Stimulated activated CD8-positive, alpha-beta memory T cell treated with anti-CD3 and anti-CD28 coated beads, Interleukin-12 subunit alpha, Interleukin-12 subunit beta, amount 100 ng/mL, for 24 hours (primary cell): Measurements from ENCODE around the gene BCL7A.

Experiments used
- DNase-seq: peaks from one replicate; pipeline ENCODE4 v3.0.0-alpha.2; 2020; ENCODE audit errors: extremely low read depth

The BCL7A gene

DNA sequence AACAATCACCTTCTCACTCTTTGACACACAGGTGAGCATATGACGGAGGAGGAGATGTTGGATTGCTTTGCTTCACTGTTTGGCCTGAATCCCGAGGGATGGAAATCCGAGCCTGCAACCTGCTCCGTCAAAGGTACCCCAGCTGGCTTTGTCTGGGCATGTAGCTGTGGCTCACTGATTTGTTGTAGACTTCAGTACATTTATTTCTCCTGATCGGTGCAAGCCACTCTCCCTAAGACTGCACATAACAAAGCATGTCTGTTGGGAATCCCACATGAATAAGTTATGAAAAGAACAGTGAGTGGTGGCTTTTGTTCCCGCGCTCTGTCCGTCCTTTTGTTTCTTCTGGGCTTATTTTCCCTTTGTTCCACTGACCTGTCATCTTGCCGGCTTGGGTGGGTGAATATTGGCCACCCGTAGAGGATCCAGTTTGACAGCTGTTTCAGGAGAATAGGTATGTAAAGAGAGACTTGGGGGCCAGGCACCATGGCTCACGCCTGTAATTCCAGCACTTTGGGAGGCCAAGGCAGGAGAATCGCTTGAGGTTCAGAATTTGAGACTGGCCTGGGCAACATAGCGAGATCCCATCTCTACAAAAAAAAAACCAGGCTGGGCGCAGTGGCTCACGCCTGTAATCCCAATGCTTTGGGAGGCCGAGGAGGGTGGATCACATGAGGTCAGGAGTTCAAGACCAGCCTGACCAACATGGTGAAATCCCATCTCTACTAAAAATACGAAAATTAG lies 20.0 kb upstream of the BCL7A start:
- DNase-seq = no peak

DNA sequence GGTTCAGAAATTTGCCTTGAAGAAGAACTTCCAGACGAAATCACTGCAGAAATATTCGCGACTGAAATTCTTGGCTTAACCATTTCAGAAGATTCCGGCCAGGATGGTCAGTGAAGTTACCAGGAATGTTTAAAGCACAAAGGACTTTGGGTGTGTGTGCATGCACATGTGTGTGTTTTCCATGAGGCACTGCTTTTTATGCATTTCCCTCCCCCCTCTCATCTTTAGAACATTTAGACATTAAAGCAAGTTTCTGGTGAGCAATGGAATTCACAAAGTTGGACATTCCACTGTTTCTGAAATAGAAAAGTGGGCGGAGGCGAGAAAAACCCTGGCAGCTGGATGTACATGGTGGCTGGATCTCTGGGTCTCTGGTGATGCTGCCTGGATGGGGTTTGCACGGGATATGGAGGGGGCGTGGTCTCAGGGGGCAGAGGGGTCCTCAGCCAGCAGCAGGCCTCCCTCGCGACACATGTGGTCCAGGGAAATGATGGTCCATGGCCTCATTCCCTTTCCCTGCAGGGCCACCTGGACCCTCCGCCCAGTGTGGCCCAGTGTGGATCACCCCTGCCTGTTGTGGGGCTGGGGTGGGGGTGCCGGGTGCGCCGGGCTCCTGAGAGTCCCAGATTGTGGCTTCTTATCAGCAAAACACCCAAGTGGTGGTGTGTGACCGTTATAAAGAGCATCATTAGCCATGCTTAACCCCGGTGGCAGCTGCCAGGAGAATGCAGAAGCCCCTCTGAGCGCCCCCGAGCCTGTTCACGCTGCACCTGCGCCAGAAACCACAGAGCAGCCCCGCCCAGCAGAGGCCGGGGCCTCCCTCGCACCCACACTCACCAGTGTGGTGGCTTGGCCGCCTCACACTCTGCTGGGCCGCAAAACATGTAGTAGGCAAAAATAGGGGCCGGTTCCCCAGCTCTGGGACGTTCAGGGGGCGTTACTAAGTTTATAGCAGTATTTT lies 17.8 kb upstream of the BCL7A start:
- no peak for DNase-seq

DNA sequence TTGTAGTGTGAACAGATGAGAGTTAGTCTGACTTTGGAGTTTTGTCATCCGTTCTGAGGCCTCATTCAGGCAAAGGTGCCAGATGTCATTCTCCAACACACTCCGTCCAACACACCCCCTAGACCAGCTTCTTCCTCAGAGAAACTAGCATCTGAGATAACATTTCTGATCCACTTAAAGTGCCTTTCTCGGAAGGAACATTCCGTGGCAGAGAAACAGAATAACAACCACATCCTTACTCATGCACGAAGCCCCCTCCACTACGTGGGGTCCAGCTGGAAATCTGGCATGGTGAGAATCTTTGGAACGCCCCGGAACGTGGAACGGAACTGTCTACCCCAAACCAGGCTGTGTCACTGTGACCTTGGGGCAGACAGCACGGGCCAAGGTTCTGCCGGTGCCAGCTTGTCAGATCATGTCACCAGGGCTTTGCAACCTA lies 17.0 kb upstream of the BCL7A start:
- DNase-seq = no peak

DNA sequence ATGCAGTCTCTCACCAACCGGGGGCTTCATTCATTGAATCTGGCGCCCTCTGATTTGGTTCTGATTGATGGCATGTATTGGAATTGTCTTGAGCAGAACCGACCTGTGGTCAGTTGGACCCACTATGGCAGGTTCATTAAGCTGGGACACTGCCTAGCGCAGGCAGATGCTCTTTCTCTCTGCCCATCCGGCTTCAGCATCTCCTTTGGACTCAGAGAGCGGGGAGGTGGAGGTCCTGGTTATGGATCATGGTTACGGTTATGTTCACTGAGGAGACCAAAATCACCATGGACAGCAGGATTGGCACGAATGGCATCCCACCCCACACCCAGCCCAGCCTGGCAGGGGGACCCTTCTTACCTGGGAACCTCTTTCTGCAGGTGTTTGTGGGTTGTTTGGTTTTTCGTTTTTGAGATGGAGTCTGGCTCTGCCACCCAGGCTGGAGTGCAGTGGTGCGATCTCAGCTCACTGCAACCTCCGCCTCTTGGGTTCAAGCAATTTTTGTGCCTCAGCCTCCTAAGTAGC lies 16.4 kb upstream of the BCL7A start:
- DNase-seq = no peak

DNA sequence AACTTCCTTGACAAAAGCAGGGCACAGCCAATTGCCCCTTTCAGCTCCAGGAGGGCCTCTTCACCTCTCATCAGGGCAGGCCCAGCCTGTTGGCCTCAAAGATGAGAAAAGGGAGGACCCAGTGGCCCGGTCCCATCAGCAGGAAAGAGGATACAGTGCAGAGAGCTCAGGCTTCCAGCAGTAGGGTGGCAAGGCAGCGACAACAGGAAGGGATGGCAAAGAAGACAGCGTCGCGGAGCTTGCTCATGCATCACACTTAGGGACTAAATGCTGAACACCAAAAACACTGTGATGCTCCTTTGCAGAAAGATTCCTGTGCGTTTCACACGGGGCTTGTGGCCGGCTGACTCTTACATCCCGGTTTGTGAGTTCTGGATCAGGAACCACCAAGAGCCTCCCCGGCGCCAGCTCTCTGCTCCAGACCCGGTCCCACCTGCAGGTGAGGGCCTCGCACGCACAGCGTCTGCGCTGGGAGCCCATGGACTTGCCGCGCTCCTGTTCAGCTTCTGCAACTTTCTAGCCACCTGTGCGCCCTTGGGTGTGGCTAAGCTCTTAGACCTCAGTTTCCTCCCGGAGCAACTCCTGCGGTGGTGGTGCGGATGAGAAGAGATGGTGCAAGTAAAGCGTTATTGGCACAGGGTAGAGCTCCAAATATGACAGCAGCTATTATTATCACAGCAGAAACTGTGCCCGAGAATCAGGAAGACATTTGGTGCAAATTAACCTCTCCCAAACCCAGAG lies 15.3 kb upstream of the BCL7A start:
- DNase-seq = no peak

DNA sequence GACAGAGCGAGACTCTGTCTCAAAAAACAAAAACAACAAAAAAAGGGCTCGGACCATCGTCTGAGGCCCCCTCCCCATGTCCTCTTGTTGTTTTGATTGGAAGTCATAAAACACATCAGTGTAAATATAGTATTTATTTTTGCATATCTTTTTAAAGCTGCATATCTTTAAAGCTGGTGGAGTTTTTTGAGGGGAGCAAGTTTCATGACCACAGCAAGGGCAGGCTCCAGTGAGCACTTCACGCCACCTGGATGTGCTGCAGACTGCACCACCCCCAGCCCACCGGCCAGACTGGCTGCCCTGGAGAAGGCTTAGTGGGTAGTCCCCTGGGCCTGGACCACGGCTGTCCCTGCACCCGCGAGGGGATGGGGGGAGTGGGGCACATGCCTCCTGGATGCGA lies 11.9 kb upstream of the BCL7A start:
- no peak for DNase-seq

DNA sequence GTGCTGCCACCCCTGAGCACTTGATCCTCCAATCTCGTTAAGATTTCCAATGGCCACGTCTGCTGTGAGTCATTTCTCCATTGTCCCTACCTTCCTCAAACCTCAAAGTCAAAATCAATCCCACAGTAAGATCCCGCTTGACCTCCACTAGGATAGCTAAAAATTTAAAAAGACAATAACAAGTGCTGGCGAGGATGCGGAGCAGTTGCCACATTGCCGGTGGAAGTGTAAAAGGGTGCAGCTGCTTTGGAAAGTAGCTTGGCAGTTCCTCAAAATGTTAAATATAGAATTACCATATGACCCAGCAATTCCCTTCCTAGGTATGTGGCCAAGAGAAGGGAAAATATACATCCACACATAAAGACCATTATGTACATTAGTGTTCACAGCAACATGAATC lies 9.5 kb upstream of the BCL7A start:
- DNase-seq = no peak

DNA sequence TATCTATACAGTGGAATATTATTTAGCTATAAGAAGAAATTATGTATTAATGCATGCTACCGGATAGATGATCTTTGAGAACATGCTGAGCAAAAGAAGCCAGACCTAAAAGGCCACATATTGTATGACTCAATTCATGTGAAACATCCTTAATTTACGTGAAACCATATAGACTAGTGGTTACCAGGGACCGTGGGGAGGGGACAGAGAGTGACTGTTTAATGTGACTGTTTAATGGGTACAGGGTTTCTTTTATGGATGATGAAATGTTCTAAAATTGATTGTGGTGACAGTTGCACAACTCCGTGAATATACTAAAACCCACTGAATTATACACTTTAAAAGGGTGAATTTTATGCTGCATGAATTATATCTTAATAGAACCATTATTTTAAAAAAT lies 8.5 kb upstream of the BCL7A start:
- DNase-seq = no peak

DNA sequence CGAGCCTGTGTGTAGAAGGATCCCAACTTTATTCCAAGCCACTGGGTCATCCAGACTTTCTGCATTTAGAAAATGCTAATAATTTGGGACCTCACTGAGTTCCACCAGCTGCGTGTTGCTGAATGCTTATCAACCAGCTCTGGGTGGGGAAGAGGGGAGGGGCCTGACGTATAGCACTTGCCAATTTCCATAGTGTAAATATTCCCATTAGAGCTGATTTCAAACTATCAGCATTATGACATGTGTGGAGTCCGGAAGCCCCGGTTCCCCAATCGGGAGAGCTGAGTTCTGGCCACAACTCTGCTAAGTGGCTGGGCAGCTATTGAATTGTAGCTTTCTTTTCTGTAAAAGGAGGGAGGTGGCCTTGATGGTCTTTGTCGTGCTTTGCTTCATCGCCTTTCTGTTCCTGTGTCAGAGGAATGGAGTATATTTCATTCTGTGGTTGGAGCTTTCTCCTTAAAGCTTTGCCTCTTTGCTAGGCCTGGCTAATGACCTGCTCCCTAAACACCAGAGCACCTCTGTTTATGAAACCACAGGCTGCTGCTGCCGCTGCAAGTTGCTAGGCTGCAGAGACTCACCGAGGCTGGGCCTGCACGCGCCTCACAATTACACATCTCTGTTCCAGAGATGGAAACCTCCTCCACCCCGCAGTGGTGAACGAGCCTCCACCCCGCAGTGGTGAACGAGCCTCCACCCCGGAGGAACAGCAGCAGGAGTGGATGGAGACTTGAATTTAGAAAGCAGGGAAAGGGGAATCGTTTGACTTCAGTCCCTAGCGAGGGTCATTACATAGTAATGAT lies 7.7 kb upstream of the BCL7A start:
- no peak for DNase-seq

DNA sequence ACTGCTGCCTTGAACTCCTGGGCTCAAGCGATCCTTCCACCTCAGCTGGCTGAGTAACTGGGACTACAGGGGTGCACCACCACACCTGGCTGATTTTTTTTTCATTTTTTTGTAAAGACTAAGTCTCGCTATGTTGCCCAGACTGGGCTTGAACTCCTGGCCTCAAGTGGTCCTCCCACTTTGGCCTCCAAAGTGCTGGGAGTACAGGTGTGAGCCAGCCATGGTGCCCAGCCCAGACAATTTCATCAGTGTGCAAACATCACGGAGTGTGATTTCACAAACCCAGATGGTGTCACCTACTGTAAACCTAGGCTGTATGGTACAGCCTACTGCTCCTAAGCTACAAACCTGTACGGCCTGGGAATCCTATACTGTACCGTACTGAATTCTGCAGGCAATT lies 6.9 kb upstream of the BCL7A start:
- DNase-seq = no peak

DNA sequence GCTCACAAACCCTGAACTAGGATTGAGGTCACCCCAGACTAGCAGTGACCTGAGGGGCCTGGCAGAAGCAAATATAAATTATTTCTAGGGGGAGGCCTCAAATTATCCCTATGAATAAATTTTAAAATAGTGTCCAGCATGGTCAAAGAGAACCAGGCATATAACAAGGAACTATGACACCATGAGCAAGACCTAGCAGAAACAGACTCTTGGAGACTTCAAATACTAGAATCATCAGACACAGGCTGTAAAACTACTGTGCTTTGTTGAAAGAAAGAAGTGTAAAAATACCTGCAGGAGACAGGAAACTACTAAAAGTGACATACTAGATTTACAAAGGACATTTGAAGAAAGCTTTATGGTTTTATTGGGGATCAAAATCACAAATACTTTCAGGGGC lies 3.2 kb upstream of the BCL7A start:
- DNase-seq = no peak

DNA sequence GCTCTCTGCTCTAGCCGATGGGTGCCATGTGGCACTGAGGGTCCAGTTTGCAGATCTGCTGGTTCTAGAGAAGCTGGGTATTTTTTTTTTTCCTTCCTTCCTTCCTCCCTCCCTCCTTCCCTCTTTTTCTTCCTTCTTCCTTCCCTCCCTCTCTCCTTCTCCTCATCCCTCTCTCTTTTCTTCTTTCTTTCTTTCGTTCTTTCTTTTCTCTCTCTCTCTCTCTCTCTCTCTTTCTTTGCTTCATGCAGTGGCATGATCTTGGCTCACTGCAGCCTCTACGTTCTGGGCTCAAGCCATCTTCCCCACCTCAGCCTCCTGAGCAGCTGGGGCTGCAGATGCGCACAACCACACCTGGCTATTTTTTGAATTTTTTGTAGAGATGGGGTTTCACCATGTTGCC lies 2.7 kb upstream of the BCL7A start:
- DNase-seq = no peak

DNA sequence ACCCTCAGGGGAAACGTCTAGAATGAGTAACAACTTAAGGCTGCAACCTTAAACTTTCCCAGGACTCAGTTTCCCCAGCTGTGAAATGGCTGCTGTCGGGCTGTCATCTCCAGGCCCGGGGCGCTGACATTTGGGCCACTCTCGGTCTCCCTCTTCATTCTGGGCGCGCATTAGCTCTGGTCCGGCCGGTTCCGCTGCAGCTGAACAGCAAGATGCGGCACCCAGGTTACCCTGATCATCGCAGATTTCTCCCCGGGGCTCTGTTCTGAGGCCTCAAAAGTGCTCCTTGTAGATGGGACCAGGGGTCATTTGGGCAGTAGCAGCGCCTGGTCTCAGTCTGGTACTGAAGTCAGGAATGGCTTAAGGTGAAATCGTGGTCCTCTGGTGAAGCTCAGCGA lies 890 bp upstream of the BCL7A start:
- DNase-seq = no peak

DNA sequence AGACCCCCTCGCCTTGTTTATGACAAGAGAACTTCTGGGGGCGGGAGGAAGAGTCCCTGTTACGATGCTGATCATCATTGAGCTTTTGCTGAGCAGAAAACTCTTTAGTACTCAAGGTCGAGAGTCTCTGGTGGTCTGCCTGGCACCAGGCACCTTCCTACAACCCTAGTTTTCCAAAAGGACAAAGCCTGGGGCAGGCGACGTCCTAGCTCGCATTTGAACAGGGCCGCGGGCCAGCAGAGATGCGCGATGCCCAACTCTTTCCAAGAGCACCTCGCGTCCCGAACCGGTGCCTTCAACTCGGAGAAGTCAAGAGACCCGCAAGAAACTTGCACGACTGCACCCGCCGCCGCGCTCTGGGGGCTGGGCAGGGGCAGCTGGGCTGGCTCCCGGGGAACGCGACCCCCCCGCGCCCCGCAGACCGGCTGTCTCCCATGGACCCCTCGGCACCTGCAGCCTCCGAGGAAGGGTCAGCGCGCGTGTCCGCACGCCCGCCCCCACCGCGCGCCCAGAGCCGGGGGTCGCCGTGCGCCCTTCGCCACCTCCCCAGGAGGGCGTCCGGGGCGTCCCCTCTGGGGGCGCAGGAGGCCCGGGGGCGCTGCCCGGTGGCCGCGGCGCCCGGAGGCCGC lies 377 bp upstream of the BCL7A start:
- DNase-seq = no peak

DNA sequence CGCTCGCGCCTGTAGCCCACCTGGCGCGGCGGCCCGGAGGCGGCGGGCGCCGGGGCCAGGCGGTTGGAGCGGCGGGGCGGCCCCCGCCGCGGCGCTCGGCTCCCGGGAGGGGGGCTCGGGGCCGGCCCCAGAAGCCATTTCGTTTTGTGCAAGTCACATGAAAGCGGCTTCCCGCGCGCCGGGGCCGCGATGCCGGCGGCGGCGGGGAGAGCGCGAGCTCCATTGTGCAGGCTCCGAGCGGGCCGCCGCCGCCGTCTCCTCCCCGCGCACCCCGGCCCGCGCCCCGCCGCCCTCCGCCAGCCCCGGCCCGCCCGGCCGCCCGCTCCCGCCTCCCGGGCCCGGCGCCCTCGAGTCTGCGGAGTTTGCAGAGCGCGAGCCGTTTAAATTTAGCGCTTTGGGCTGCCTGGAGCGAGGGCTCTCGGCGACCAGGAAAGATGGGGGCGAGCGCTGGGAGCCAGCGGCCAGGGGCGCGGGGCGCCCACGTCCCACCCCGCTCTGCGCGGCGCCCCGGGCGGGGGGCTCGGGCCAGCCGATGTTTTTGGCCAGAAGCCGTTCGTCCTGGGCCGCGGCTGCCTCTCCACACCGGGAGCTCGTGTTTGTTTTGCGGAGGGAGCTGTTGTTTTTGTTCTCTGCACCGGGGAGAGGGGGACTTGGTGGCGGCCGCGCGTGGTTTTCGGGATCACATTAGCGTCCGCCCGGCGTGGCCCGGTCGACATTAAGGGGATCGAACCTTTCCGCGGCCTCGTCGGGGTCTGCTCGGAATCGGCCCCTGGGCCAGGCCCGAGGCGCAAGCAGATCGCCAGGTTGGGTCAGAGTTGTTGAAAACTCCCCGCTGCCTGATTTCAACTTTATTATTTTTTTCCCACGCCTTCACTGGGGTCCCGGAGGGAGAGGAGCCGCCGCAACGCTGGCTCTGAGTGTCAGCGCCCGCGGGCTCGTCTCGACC lies 982 bp downstream of the BCL7A start:
- DNase-seq = no peak

DNA sequence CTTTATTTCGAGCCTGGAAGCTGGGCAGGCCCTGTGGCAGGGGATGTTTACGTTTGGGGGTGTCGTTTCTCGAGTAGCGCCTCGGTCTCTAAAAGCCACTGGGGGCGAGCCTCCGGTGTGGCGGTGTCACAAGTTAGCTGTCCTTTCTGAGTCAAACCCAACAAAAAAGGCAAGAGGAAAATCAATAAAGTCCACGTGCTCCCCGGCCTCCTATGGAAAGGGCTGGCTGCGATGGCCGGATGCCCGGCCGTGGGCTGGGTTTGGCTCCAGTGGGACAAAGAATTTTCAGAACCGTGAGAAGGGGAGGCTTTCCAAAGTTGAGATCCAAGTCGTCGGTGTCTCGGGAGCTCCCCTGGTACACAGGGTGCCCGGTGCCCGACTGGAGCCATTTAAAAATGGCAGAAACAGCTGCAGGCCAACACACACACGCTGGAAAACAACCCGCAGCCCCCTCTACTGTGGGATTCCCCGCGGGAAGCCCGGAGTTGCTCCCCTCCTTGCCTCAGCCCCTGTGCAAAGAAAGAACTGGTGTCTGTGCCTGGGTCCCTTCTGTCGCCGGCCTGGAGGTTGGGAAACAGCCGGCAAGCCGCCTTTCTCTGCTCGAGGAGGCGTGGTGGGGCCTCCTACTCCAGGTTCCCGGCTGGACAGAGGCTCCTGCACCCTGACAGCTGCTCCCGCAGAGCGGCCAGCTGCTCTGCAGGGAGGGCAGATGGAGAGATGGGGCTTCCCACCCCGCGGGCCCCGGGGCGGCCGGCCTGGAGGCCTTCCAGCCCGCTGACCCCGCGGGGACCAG lies 1.9 kb downstream of the BCL7A start:
- DNase-seq = no peak

DNA sequence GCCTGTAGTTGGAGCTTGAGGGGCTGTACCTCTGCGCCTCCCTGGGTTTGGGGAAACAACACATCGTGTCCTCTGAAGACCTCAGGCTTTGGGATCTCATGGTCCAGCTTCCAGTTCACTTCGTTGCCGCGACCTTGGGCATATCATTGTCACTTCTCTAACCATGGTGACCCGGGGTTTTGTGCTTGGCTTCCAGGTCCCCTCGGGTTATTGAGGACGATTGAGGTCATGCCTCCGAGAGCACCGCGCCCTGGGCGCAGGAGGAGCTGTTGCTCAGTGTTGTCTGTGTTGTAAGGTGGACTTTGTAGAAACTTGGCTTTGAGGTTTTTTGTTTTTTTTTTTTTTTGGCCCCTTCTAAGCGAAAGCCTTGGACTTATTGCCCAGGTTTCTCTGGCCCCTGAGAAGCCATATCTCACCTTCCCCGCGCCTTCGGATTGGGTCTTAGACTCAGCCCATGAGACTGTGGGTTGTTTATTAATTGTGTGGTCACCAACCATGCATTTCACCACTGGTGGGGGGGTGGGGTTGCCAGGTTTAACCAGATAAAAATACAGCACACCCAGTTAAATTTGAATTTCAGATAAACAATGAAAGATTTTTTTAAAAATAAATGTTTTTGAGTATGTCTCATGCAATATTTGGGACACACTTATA lies 2.6 kb downstream of the BCL7A start:
- no peak for DNase-seq

DNA sequence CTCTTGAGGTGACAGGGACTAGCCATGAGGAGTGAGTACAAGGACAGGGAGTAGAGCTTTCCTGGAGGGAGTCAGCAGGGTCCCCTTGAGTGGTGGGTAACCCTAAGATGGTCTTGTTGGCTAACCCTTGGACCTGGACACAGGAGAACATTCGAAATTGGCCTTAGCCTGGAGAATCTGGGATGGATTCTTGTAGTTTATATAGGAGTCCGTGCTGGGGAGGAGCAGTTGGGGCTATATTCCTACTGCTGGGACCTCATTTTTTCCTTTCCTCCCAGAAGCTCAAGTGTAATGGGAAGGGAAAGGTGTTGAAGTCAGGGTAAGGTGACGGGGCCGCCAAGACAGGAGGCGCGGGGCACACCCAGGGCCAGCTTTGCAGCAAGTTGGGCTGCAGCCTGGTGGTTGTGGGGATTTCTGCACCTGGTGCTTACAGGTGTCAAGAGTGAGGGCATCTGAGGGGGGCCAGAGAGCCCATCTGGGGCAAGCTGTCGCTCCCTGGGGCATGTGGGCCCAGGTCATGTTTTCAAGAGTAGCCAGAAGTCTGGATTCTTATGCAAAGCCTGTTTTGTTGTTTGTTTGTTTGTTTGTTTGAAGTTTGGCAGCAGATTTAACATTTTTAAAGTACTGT lies 5.1 kb downstream of the BCL7A start:
- no peak for DNase-seq
